ENCODE data around the gene CERT1. TPM values are rescaled to one million over a fixed set of nuclear protein-coding genes. Genes with fewer than 3 reads are reported as not detected.

Gene CERT1
- total RNA-seq, 1 donor = 50.3 TPM

DNA sequence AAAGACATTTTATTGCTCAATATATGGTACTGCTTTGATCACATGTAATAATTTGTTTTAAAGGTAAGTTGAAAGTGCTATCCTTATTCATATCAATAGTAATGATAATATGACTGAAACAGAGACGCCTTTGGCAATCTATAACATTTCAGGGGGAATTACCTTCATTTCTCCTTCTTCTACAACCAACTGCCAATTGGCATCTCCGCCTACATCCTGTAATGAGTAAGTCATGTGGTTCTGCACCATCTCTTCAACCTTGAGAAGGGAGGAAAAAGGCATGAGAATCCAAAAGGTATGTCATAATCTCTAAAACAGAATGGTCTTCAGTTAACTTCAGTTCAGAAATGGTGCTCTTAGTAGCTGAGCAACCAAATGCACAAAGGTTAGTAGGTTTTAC is 122.0 kb downstream of the CERT1 start:
- H3K27me3 ChIP-seq (ENCODE audit: insufficient read depth, low read length) = no peaks in the 10 kb centered on the region
- TF ChIP-seq, protein P1, sequence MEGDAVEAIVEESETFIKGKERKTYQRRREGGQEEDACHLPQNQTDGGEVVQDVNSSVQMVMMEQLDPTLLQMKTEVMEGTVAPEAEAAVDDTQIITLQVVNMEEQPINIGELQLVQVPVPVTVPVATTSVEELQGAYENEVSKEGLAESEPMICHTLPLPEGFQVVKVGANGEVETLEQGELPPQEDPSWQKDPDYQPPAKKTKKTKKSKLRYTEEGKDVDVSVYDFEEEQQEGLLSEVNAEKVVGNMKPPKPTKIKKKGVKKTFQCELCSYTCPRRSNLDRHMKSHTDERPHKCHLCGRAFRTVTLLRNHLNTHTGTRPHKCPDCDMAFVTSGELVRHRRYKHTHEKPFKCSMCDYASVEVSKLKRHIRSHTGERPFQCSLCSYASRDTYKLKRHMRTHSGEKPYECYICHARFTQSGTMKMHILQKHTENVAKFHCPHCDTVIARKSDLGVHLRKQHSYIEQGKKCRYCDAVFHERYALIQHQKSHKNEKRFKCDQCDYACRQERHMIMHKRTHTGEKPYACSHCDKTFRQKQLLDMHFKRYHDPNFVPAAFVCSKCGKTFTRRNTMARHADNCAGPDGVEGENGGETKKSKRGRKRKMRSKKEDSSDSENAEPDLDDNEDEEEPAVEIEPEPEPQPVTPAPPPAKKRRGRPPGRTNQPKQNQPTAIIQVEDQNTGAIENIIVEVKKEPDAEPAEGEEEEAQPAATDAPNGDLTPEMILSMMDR (IDR thresholded peaks at IDR 0.05; ENCODE audit: extremely low read depth, low read depth, low read length) = no peak
- no peaks in the 10 kb centered on the region for H3K79me2 ChIP-seq (ENCODE audit: insufficient read depth, low read length)

GRCh38 chr5:75387806-75388205 is 123.6 kb downstream of the CERT1 start:
- Histone ChIP-seq H3K27me3 (ENCODE audit: insufficient read depth, low read length) (no peaks in the 10 kb centered on the region), H3K79me2 (ENCODE audit: insufficient read depth, low read length) (no peaks in the 10 kb centered on the region), H4K20me1 (ENCODE audit: insufficient read depth, low read length) (no peaks in the 10 kb centered on the region), H3K9me3 (ENCODE audit: low read depth, low read length) (no peaks in the 10 kb centered on the region), H3K4me1 (ENCODE audit: insufficient read depth, low read length) (no peaks in the 10 kb centered on the region), H2AFZ (ENCODE audit: low read length) (no peak overlapping the region), H3K36me3 (ENCODE audit: insufficient read depth, low read length) (peaks cover 14% of the 10 kb centered on the region), H3K4me2 (ENCODE audit: insufficient read depth, low read length) (no peak overlapping the region), H3K4me3 (ENCODE audit: insufficient read depth, low read length) (no peak overlapping the region), H3K27ac (ENCODE audit: low read depth, low read length) (no peak overlapping the region)
- TF ChIP-seq, protein P1 (IDR thresholded peaks at IDR 0.05; ENCODE audit: extremely low read depth, low read depth, low read length) = no peak
- DNase-seq (ENCODE audit: insufficient read length, low spot score, missing footprints) = no peak

More for the DNA sequence above, 122.0 kb downstream of the CERT1 start:
- no peak for DNase-seq (ENCODE audit: insufficient read length, low spot score, missing footprints)
- Histone ChIP-seq H3K36me3 (ENCODE audit: insufficient read depth, low read length) (peaks cover 13% of the 10 kb centered on the region), H3K9me3 (ENCODE audit: low read depth, low read length) (no peaks in the 10 kb centered on the region), H3K27ac (ENCODE audit: low read depth, low read length) (no peak overlapping the region), H2AFZ (ENCODE audit: low read length) (no peak overlapping the region), H3K4me2 (ENCODE audit: insufficient read depth, low read length) (no peak overlapping the region), H3K4me3 (ENCODE audit: insufficient read depth, low read length) (no peak overlapping the region), H4K20me1 (ENCODE audit: insufficient read depth, low read length) (no peaks in the 10 kb centered on the region), H3K4me1 (ENCODE audit: insufficient read depth, low read length) (no peaks in the 10 kb centered on the region)

DNA sequence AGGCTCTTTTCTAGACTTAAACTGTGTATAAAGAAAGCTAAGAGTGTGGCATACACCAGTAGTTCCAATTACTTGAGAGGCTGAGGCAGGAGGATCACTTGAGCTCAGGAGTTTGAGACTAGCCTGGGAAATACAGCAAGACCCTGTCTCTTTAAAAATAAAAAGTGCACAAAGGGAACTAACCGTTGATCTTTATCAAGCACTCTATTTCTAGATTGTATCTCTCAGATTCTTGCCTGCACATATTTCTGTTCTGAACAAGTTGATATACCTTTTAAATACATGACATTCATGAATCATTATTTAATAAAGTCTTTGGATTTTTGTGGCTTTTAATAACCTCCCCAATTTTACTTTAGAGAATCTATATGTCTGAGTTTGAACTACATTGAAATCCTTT is 127.2 kb downstream of the CERT1 start:
- Histone ChIP-seq H3K27me3 (ENCODE audit: insufficient read depth, low read length) (no peaks in the 10 kb centered on the region), H3K4me2 (ENCODE audit: insufficient read depth, low read length) (no peak overlapping the region), H3K4me3 (ENCODE audit: insufficient read depth, low read length) (no peak overlapping the region), H2AFZ (ENCODE audit: low read length) (no peak overlapping the region), H4K20me1 (ENCODE audit: insufficient read depth, low read length) (no peaks in the 10 kb centered on the region), H3K9me3 (ENCODE audit: low read depth, low read length) (no peaks in the 10 kb centered on the region), H3K27ac (ENCODE audit: low read depth, low read length) (no peak overlapping the region), H3K79me2 (ENCODE audit: insufficient read depth, low read length) (no peaks in the 10 kb centered on the region), H3K4me1 (ENCODE audit: insufficient read depth, low read length) (no peaks in the 10 kb centered on the region), H3K36me3 (ENCODE audit: insufficient read depth, low read length) (peaks cover 20% of the 10 kb centered on the region)
- no peak for DNase-seq (ENCODE audit: insufficient read length, low spot score, missing footprints)
- TF ChIP-seq, protein P1 (IDR thresholded peaks at IDR 0.05; ENCODE audit: extremely low read depth, low read depth, low read length) = no peak

DNA sequence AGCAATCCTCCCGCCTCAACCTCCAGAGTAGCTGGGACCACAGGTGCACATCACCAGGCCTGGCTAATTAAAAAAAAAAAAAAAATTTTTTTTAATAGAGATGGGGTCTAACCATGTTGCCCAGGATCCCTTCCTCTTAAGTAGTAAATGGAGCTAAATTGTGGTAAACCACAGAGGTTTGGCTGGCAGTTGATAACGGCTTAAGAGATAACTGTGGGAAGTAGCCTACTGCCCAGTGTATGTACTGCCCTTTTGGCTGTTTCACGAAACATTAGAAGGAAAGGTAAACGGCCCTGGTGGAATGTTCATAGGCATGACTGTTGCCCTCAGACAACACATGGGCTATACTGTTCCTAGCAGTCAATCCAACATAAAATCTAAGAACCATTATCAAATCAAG is 130.0 kb downstream of the CERT1 start:
- TF ChIP-seq, protein P1 (IDR thresholded peaks at IDR 0.05; ENCODE audit: extremely low read depth, low read depth, low read length) = no peak
- Histone ChIP-seq H3K27ac (ENCODE audit: low read depth, low read length) (no peak overlapping the region), H3K27me3 (ENCODE audit: insufficient read depth, low read length) (no peaks in the 10 kb centered on the region), H3K36me3 (ENCODE audit: insufficient read depth, low read length) (peaks cover 30% of the 10 kb centered on the region), H4K20me1 (ENCODE audit: insufficient read depth, low read length) (no peaks in the 10 kb centered on the region), H3K4me3 (ENCODE audit: insufficient read depth, low read length) (no peak overlapping the region), H3K9me3 (ENCODE audit: low read depth, low read length) (no peaks in the 10 kb centered on the region), H2AFZ (ENCODE audit: low read length) (no peak overlapping the region), H3K79me2 (ENCODE audit: insufficient read depth, low read length) (no peaks in the 10 kb centered on the region), H3K4me2 (ENCODE audit: insufficient read depth, low read length) (no peak overlapping the region), H3K4me1 (ENCODE audit: insufficient read depth, low read length) (no peaks in the 10 kb centered on the region)
- no peak for DNase-seq (ENCODE audit: insufficient read length, low spot score, missing footprints)
